HG02610 (cell line): ENCODE measurements around the gene IRF2BP2.
"Not testable (repeated sequence)": the region's sequence is repeated elsewhere in the genome, so short reads cannot be mapped to it uniquely, and the experiment has no call there.

ENCODE experiments used
- ATAC-seq: cut with Tn5 transposase; IDR thresholded peaks from one replicate; pipeline ENCODE4 v1.9.1; 2021; ENCODE audit warnings: mild to moderate bottlenecking, moderate library complexity; ENCODE audit not compliant: unreplicated experiment

Gene IRF2BP2

GRCh38 chr1:234602334-234603220 lies 7.4 kb downstream of the IRF2BP2 start:
- ATAC-seq = no peak

GRCh38 chr1:234601301-234602017 lies 8.5 kb downstream of the IRF2BP2 start:
- no peak for ATAC-seq

- ATAC-seq = no peak
Measured at GRCh38 chr1:234600418-234601281, 9.3 kb downstream of the IRF2BP2 start.

- ATAC-seq = peak; percentile 65
Measured at GRCh38 chr1:234599617-234600417, 10.2 kb downstream of the IRF2BP2 start.

- ATAC-seq = no peak
Measured at GRCh38 chr1:234598974-234599616, 10.9 kb downstream of the IRF2BP2 start.

- ATAC-seq = no peak
Measured at GRCh38 chr1:234597894-234598293, 12.1 kb downstream of the IRF2BP2 start.

GRCh38 chr1:234595899-234596298 lies 14.1 kb downstream of the IRF2BP2 start:
- no peak for ATAC-seq

GRCh38 chr1:234594575-234594974 lies 15.4 kb downstream of the IRF2BP2 start:
- not testable (repeated sequence) for ATAC-seq

GRCh38 chr1:234593771-234594504 lies 16.0 kb downstream of the IRF2BP2 start:
- ATAC-seq = no peak

GRCh38 chr1:234593109-234593508 lies 16.9 kb downstream of the IRF2BP2 start:
- no peak for ATAC-seq

GRCh38 chr1:234592240-234592639 lies 17.7 kb downstream of the IRF2BP2 start:
- ATAC-seq = no peak

GRCh38 chr1:234591131-234591530 lies 18.8 kb downstream of the IRF2BP2 start:
- ATAC-seq = no peak

- no peak for ATAC-seq
Measured at GRCh38 chr1:234589854-234590620, 19.9 kb downstream of the IRF2BP2 start.

- ATAC-seq = no peak
Measured at GRCh38 chr1:234589064-234589800, 20.7 kb downstream of the IRF2BP2 start.

- ATAC-seq = no peak
Measured at GRCh38 chr1:234588386-234588785, 21.6 kb downstream of the IRF2BP2 start.

GRCh38 chr1:234586892-234587485 lies 23.0 kb downstream of the IRF2BP2 start:
- no peak for ATAC-seq

GRCh38 chr1:234586304-234586703 lies 23.7 kb downstream of the IRF2BP2 start:
- ATAC-seq = no peak
